Left lung (tissue), 10 donors: ENCODE data around the gene IGFL2. TPM values are rescaled to one million over a fixed set of nuclear protein-coding genes. Genes with fewer than 3 reads are reported as not detected.
"Not testable (repeated sequence)": the region's sequence is repeated elsewhere in the genome, so short reads cannot be mapped to it uniquely, and the experiment has no call there.

Source experiments
- ATAC-seq: fragments of 200-7000 bp; cut with Tn5 transposase; one replicate; pipeline ENCODE4 v1.9.1; 2020; ENCODE audit warnings: moderate library complexity
- DNase-seq, 4 donors: peaks; one replicate each; pipeline ENCODE4 v3.0.0-alpha.2; 2013 to 2020
- H3K27ac ChIP-seq, 2 donors: fragments of 200-600 bp; sonication (generic) in 1 of 2; one replicate each; pipeline versions ENCODE4 v1.5.0 to v1.8.0; 2020 to 2021
- H3K27me3 ChIP-seq, 2 donors: fragments of 200-600 bp; sonication (generic) in 1 of 2; one replicate each; pipeline versions ENCODE4 v1.5.0 to v1.8.0; 2020 to 2021
- H3K36me3 ChIP-seq, 2 donors: fragments of 200-600 bp; sonication (generic) in 1 of 2; one replicate each; pipeline versions ENCODE4 v1.5.0 to v1.8.0; 2020 to 2021
- H3K4me1 ChIP-seq, 2 donors: fragments of 200-600 bp; one replicate each; pipeline ENCODE4 v1.8.0; 2021
- H3K4me3 ChIP-seq, 2 donors: fragments of 200-600 bp; sonication (generic) in 1 of 2; one replicate each; pipeline versions ENCODE4 v1.5.0 to v1.8.0; 2020 to 2021; ENCODE audit warnings: mild to moderate bottlenecking in 1 of 2
- H3K9me3 ChIP-seq, 2 donors: fragments of 200-600 bp; sonication (generic) in 1 of 2; one replicate each; pipeline versions ENCODE4 v1.5.0 to v1.8.0; 2020 to 2021
- intact Hi-C, 2 donors: fragments of 100-400 bp; cut with DNase I; formaldehyde crosslinking; loops; one replicate each; pipeline versions ENCODE4 v1.11.2 to v1.14.2; 2022
- polyA plus RNA-seq, 6 donors: library from polyadenylated mRNA; unstranded; fragments of 120-200 nt; gene quantifications; one replicate each; pipeline ENCODE4 v1.2.1, GENCODE V29; 2013; ENCODE audit not compliant: insufficient read length in 6 of 6
- total RNA-seq, 2 donors: library from RNA; stranded (reverse); fragmentation: NEBNext Ultra II Directional; extraction: Animal tissue kit (Norgen Biotek cat#: 25700); gene quantifications; one replicate each; pipeline ENCODE4 v1.2.1, GENCODE V29; 2021
- TF ChIP-seq, protein P1 (sequence below), 2 donors: fragments of 200-600 bp; sonication (generic) in 1 of 2; IDR thresholded peaks; one replicate each; pipeline versions ENCODE4 v1.5.0 to v1.8.0; 2021; ENCODE audit warnings: antibody characterized with exemption in 2 of 2
- donor health status: DM: no; HTN: yes; CAD: no.
- donor health status: DM: no; HTN: no; CAD: no.

Gene IGFL2
- total and polyA plus RNA-seq, 8 donors = 0.28 to 1.8 (median 1.3) TPM; not detected in 1

DNA sequence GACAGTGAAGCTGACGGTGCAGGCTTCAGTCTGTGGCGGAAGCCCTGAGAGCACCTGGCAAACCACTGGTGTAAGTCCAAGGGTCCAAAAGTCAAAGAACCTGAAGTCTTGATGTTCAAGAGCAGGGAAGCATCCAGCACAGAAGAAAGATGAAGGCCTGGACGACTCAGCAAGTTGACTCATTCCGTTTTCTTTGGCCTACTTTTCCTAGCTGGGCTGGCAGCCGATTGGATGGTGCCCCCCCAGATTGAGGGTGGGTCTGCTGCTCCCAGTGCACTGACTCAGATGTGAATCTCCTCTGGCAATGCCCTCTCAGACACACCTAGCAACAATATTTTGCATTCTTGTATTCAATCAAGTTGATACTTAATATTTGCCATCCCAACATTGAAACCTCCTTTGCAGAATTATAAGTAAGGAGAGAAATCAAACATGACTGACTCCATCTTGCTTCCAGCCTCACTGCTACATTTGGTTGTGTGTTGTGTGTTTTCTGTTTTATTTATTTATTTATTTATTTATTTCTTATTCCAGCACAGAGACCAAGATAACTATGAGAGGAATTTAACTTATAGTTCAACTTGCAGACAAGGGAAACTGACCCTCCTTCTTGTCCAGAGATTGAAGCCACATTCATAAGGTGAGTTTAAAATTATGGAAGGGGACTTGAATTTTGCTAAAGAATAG, 32.8 kb downstream of the IGFL2 start:
- no peaks in the 10 kb centered on the region for H3K9me3 ChIP-seq
- no peak overlapping the region for H3K27ac ChIP-seq
- H3K36me3 ChIP-seq = no peaks in the 10 kb centered on the region
- TF ChIP-seq, protein P1, sequence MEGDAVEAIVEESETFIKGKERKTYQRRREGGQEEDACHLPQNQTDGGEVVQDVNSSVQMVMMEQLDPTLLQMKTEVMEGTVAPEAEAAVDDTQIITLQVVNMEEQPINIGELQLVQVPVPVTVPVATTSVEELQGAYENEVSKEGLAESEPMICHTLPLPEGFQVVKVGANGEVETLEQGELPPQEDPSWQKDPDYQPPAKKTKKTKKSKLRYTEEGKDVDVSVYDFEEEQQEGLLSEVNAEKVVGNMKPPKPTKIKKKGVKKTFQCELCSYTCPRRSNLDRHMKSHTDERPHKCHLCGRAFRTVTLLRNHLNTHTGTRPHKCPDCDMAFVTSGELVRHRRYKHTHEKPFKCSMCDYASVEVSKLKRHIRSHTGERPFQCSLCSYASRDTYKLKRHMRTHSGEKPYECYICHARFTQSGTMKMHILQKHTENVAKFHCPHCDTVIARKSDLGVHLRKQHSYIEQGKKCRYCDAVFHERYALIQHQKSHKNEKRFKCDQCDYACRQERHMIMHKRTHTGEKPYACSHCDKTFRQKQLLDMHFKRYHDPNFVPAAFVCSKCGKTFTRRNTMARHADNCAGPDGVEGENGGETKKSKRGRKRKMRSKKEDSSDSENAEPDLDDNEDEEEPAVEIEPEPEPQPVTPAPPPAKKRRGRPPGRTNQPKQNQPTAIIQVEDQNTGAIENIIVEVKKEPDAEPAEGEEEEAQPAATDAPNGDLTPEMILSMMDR (IDR thresholded peaks at IDR 0.05) = no peak
- no peak overlapping the region for H3K4me3 ChIP-seq
- no peaks in the 10 kb centered on the region for H3K4me1 ChIP-seq
- H3K27me3 ChIP-seq = peaks cover 0 to 25% of the 10 kb centered on the region in 2 donors
- intact Hi-C loops = loop anchor here in 1 of 2 donors (10.0 kb wide), 1 partner anchor 96 kb away; no protein-coding TSS in a partner anchor
- DNase-seq = no peak
- no peak for ATAC-seq

DNA sequence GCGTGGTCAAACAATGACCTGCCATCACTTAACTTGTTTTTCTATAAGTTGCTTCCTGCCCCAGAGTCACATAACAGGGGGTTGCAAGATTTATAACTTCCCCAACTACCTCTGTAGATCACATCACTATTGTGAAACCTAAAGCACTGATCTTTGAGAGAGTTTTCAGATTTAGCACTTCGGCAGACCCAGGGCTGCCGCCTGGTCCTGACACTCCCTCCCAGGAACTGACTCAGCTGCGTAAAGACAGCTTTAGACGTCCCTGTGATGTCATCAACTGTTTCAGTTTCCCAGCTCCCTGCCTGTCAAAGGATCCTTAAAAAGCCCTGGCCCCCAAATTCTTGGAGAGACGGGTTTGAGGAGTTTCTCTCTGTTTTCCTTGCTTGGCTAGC, 33.3 kb downstream of the IGFL2 start:
- intact Hi-C loops = loop anchor here in 1 of 2 donors (10.0 kb wide), 1 partner anchor 97 kb away; no protein-coding TSS in a partner anchor

DNA sequence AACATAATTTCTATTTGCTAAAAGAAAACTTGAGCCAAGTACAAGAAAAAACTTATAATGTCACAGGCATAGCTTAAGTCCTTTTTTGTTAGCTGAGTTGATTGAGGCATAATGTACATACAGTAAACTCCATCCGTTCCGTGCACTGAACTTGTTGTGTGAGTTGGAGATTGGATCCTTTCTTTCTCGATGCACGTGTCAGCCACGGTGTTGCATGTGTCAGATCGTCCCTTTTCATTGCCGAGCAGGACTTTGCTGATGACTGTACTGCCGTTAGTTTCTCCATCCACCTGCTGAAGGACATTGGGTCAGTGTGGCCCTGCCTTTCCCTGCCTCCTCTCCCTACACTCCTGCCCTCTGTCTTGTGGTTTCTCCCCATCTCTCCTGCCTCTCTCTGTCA, 34.4 kb downstream of the IGFL2 start:
- H3K4me1 ChIP-seq = no peaks in the 10 kb centered on the region
- DNase-seq (no peak), ATAC-seq (no peak)
- H3K27me3 ChIP-seq = peaks cover 0 to 11% of the 10 kb centered on the region in 2 donors
- no peaks in the 10 kb centered on the region for H3K36me3 ChIP-seq
- intact Hi-C loops = loop anchor here in 1 of 2 donors (10.0 kb wide), 1 partner anchor 98 kb away; no protein-coding TSS in a partner anchor
- no peaks in the 10 kb centered on the region for H3K9me3 ChIP-seq
- no peak overlapping the region for H3K4me3 ChIP-seq
- TF ChIP-seq, protein P1 (IDR thresholded peaks at IDR 0.05) = no peak
- H3K27ac ChIP-seq = no peak overlapping the region

More for the DNA sequence above, 33.3 kb downstream of the IGFL2 start:
- Histone ChIP-seq H3K4me3 (no peak overlapping the region), H3K27me3 (peaks cover 0 to 19% of the 10 kb centered on the region in 2 donors), H3K36me3 (no peaks in the 10 kb centered on the region), H3K27ac (no peak overlapping the region), H3K4me1 (no peaks in the 10 kb centered on the region), H3K9me3 (no peaks in the 10 kb centered on the region)
- no peak for DNase-seq
- ATAC-seq = no peak
- TF ChIP-seq, protein P1 (IDR thresholded peaks at IDR 0.05) = no peak

DNA sequence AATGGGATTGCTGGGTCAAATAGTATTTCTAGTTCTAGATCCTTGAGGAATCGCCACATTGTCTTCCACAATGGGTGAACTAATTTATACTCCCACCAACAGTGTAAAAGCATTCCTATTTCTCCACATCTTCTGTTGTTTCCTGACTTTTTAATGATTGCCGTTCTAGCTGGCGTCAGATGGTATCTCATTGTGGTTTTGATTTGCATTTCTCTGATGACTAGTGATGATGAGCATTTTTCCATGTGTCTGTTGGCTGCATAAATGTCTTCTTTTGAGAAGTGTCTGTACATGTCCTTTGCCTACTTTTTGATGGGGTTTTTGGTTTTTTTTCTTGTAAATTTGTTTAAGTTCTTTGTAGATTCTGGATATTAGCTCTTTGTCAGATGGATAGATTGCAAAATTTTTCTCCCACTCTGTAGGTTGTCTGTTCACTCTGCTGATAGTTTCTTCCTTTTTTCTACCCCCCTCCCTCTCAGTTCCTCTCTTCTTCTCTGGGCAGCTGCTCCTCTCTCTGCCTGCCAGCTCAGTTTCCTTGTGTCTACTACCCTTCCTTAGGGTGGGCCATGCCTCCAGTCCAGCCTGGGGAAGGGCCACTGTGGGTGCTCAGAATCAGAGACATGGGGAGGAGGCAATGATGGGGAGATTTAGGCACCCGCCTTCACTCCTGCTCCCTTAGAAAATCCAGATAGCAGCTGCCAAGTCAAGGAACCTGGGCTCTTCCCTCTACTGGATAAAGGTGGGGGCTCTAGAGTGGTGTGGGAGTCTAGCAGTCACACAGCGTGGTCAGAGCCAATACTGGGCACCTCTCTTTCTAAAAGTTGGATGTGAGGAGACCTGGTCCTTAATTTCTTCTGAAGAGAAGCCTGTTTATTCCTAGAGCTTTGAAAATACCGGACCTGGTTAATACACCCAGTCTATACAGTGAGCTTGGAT, 37.0 kb downstream of the IGFL2 start:
- H3K4me1 ChIP-seq, H3K36me3 ChIP-seq, ATAC-seq, DNase-seq, H3K27ac ChIP-seq, H3K9me3 ChIP-seq, H3K4me3 ChIP-seq: not testable (repeated sequence)
- intact Hi-C loops = loop anchor here in 1 of 2 donors (5.0 to 10.0 kb wide), 2 partner anchors 100 to 158 kb away; no protein-coding TSS in a partner anchor
- peaks cover 0 to 23% of the 10 kb centered on the region in 2 donors for H3K27me3 ChIP-seq

DNA sequence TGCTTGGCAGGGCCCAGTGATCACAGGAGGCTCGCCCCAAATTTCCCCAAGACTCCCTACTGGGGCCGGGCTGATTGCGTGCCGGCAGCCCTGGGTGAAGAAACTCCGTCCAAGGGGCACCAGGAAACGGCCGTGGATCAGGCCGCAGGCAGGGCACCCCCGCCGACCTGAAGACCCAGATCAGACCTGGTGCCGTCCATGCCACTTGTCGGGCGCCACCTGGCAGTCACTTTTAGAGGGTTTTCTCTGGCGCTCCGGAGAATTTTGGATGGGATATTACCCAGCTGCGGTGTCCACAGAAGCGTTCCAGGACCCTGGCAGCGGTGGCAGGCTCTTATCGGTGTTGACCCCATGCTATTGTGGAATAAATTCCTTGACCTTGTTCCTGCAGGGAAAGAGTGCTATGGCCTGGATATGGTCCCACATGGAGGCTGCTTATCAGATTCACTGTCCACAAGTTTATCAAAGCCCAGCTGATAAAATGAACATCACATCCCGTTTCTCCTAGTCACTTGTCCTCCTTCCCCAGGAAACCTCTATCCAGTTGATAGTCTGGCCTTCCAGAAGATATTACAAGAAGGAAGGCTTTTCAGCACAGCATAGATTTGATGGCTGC, 38.2 kb downstream of the IGFL2 start:
- Histone ChIP-seq H3K4me3 (no peak overlapping the region), H3K9me3 (no peaks in the 10 kb centered on the region), H3K27ac (no peak overlapping the region), H3K27me3 (peaks cover 0 to 35% of the 10 kb centered on the region in 2 donors), H3K36me3 (no peaks in the 10 kb centered on the region), H3K4me1 (no peaks in the 10 kb centered on the region)
- intact Hi-C loops = loop anchor here in 1 of 2 donors (5.0 to 10.0 kb wide), 2 partner anchors 101 to 159 kb away; no protein-coding TSS in a partner anchor
- no peak for DNase-seq
- no peak for ATAC-seq
- TF ChIP-seq, protein P1 (IDR thresholded peaks at IDR 0.05) = no peak
